SJCRH30 (cell line): ENCODE results near the gene AP3B1. TPM values are rescaled to one million over a fixed set of nuclear protein-coding genes. Genes with fewer than 3 reads are reported as not detected.

Experiments used
- DNase-seq, 2 experiments: peaks; one replicate each; pipeline ENCODE4 v3.0.0-alpha.2; 2015 to 2020
- H3K27ac ChIP-seq: fragments of 250-450 bp; sonication (Bioruptor Pico); 2 replicates; pipeline ENCODE4 v1.5.1; 2020; ENCODE audit warnings: mild to moderate bottlenecking, moderate library complexity
- H3K27me3 ChIP-seq: fragments of 250-450 bp; sonication (Bioruptor Pico); 2 replicates; pipeline ENCODE4 v1.5.1; 2020; ENCODE audit warnings: mild to moderate bottlenecking, moderate library complexity
- H3K36me3 ChIP-seq: fragments of 250-450 bp; sonication (Bioruptor Pico); 2 replicates; pipeline ENCODE4 v1.5.1; 2020; ENCODE audit warnings: mild to moderate bottlenecking, moderate library complexity
- H3K4me1 ChIP-seq: fragments of 250-450 bp; sonication (Bioruptor Pico); 2 replicates; pipeline ENCODE4 v1.5.1; 2020; ENCODE audit warnings: mild to moderate bottlenecking, moderate library complexity
- H3K4me3 ChIP-seq: fragments of 250-450 bp; sonication (Bioruptor Pico); 2 replicates; pipeline ENCODE4 v1.5.1; 2020; ENCODE audit warnings: mild to moderate bottlenecking, moderate library complexity
- H3K9me3 ChIP-seq: fragments of 250-450 bp; sonication (Bioruptor Pico); replicated peaks from 2 replicates; pipeline ENCODE4 v1.5.1; 2020; ENCODE audit warnings: mild to moderate bottlenecking, moderate library complexity
- total RNA-seq: library from RNA; depleted of rRNA; stranded (reverse); fragments of >200 nt; shearing (Covaris generic); gene quantifications from 2 replicates; pipeline ENCODE4 v1.2.3, GENCODE V29; 2014

AP3B1 gene
- total RNA-seq, 1 experiment from 2014 or later = 93.0 TPM

- no peak overlapping the region for H3K27ac ChIP-seq
- no peaks in the 10 kb centered on the region for H3K9me3 ChIP-seq
- no peaks in the 10 kb centered on the region for H3K27me3 ChIP-seq
- H3K4me1 ChIP-seq = no peaks in the 10 kb centered on the region
- no peaks in the 10 kb centered on the region for H3K36me3 ChIP-seq
- DNase-seq = no peak
- no peak overlapping the region for H3K4me3 ChIP-seq
Measured at GRCh38 chr5:77971776-77972468, 322.6 kb downstream of the AP3B1 start.

GRCh38 chr5:77970891-77971290 is 323.6 kb downstream of the AP3B1 start:
- DNase-seq = no peak
- Histone ChIP-seq H3K4me3 (no peak overlapping the region), H3K36me3 (no peaks in the 10 kb centered on the region), H3K9me3 (no peaks in the 10 kb centered on the region), H3K27me3 (no peaks in the 10 kb centered on the region), H3K4me1 (no peaks in the 10 kb centered on the region), H3K27ac (no peak overlapping the region)

- DNase-seq = no peak
- Histone ChIP-seq H3K36me3 (no peaks in the 10 kb centered on the region), H3K9me3 (no peaks in the 10 kb centered on the region), H3K27ac (no peak overlapping the region), H3K27me3 (no peaks in the 10 kb centered on the region), H3K4me1 (peaks cover 29% of the 10 kb centered on the region), H3K4me3 (no peak overlapping the region)
Measured at GRCh38 chr5:77963795-77964194, 330.7 kb downstream of the AP3B1 start.

- Histone ChIP-seq H3K9me3 (no peaks in the 10 kb centered on the region), H3K36me3 (no peaks in the 10 kb centered on the region), H3K27ac (peak overlapping the region; percentile 94), H3K27me3 (no peaks in the 10 kb centered on the region), H3K4me1 (peaks cover 34% of the 10 kb centered on the region), H3K4me3 (no peak overlapping the region)
- DNase-seq = peak; percentile 67 to 90
Measured at GRCh38 chr5:77960863-77961396, 333.6 kb downstream of the AP3B1 start.

- no peaks in the 10 kb centered on the region for H3K27me3 ChIP-seq
Measured at GRCh38 chr5:77960305-77960704, 334.2 kb downstream of the AP3B1 start.

GRCh38 chr5:77958642-77959330 is 335.7 kb downstream of the AP3B1 start:
- no peaks in the 10 kb centered on the region for H3K27me3 ChIP-seq
- peaks cover 3% of the 10 kb centered on the region; the same call in 1 of the 2 replicates for H3K9me3 ChIP-seq
- peak; percentile 78 to 84 for DNase-seq
- no peaks in the 10 kb centered on the region for H3K36me3 ChIP-seq
- peak overlapping the region; percentile 94 for H3K27ac ChIP-seq
- H3K4me1 ChIP-seq = peaks cover 34% of the 10 kb centered on the region
- H3K4me3 ChIP-seq = peak overlapping the region; percentile 49

More at GRCh38 chr5:77960305-77960704, 334.2 kb downstream of the AP3B1 start:
- DNase-seq = peak; percentile 31 to 66
- Histone ChIP-seq H3K27ac (peak overlapping the region; percentile 94), H3K4me3 (no peak overlapping the region), H3K9me3 (peaks cover 3% of the 10 kb centered on the region; the same call in 1 of the 2 replicates), H3K4me1 (peaks cover 34% of the 10 kb centered on the region), H3K36me3 (no peaks in the 10 kb centered on the region)

DNA sequence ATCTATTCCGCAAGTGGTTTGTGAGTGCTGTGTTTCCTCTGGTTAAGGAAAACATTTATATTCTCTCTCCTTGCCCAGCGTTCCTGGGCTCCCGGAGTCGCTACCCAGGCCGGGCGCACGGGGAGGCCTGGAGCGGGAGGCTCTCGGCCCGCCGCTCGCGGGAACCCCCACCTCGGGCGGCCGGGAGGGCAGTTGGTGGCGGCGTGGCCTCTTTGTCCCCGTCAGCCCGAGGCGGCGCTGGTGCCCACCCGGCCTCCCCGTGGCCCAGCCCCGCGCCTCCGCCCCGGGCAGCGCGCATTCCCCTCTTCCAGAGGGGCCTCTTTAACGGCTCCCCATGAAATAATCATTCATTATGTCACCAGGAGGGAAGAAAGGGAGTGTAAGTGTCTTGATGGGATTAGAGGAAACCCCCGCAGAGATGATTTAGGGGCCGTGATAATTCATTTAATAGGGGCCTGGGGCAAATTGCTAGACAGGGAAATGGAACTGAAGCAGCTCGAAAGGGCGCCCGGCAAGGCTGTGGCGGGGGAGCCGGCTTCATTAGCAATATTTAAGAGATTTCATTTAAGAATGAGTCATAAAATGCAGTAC is 336.5 kb downstream of the AP3B1 start:
- peak; percentile 89 to 97 for DNase-seq
- Histone ChIP-seq H3K4me3 (peak overlapping the region; percentile 49), H3K9me3 (peaks cover 3% of the 10 kb centered on the region; the same call in 1 of the 2 replicates), H3K4me1 (peaks cover 34% of the 10 kb centered on the region), H3K36me3 (no peaks in the 10 kb centered on the region), H3K27me3 (no peaks in the 10 kb centered on the region), H3K27ac (peak overlapping the region; percentile 94)

DNA sequence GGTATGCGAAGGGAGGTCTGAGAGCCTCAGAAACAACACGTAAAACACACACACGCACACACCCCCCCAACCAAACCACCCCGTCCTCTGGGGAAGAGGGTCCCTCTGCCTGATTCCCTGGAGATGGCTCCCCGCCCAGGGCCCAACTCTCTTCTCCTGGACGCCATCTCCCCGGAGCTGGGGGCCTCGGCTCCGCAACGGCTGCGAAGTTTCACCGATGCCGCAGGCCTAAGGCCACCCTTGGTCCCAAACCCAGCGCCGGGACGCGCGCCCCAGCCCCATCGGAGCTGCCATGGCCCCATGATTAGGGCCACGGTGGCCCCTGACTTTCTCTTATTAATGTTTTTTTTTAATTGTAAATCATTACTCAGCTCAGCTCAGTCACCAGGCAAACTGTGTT is 337.0 kb downstream of the AP3B1 start:
- H3K27ac ChIP-seq = peak overlapping the region; percentile 94
- peaks cover 34% of the 10 kb centered on the region for H3K4me1 ChIP-seq
- H3K36me3 ChIP-seq = no peaks in the 10 kb centered on the region
- peaks cover 3% of the 10 kb centered on the region; the same call in 1 of the 2 replicates for H3K9me3 ChIP-seq
- peak overlapping the region; percentile 49 for H3K4me3 ChIP-seq
- DNase-seq = peak in 1 of 2 experiments; percentile 18
- H3K27me3 ChIP-seq = no peaks in the 10 kb centered on the region

DNA sequence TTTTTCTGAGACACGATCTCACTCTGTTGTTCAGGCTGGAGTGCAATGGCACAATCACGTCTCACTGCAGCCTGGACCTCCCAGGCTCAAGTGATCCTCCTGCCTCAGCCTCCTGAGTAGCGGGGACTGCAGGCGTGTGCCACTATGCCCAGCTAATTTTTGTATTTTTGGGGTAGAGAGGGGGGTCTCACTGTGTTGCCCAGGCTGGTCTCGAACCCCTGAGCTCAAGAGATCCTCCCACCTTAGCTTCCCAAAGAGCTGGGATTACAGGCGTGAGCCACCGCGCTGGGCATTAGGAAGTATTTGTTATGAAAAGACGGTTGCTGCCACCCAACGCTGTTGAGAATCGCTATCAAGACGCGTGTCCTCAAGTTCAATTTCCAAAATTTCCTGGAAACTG is 337.4 kb downstream of the AP3B1 start:
- DNase-seq = no peak
- no peaks in the 10 kb centered on the region for H3K27me3 ChIP-seq
- peaks cover 34% of the 10 kb centered on the region for H3K4me1 ChIP-seq
- H3K4me3 ChIP-seq = no peak overlapping the region
- H3K27ac ChIP-seq = peak overlapping the region; percentile 94
- H3K9me3 ChIP-seq = peaks cover 3% of the 10 kb centered on the region; the same call in 1 of the 2 replicates
- H3K36me3 ChIP-seq = no peaks in the 10 kb centered on the region

GRCh38 chr5:77955577-77955976 is 338.9 kb downstream of the AP3B1 start:
- no peaks in the 10 kb centered on the region for H3K36me3 ChIP-seq
- H3K27ac ChIP-seq = no peak overlapping the region
- no peak for DNase-seq
- no peak overlapping the region for H3K4me3 ChIP-seq
- peaks cover 3% of the 10 kb centered on the region; the same call in 1 of the 2 replicates for H3K9me3 ChIP-seq
- H3K27me3 ChIP-seq = no peaks in the 10 kb centered on the region
- H3K4me1 ChIP-seq = peaks cover 23% of the 10 kb centered on the region

DNA sequence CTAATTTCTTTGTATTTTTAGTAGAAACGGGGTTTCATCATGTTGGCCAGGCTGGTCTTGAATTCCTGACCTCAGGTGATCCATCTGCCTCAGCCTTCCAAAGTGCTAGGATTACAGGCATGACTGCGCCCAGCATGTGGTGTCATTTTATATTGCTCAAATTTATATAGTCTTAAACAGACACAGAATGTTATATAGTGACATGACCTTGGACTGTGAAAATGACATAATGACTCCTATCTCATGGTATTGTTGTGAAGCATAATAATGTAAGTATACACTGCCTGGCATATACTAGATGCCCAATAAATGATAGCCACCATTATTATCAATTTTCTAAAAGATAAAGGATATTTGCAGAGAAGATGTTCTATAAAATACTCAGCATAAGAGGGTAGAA is 341.1 kb downstream of the AP3B1 start:
- H3K4me1 ChIP-seq = peaks cover 5% of the 10 kb centered on the region
- DNase-seq = no peak
- no peak overlapping the region for H3K27ac ChIP-seq
- peaks cover 3% of the 10 kb centered on the region; the same call in 1 of the 2 replicates for H3K9me3 ChIP-seq
- H3K36me3 ChIP-seq = no peaks in the 10 kb centered on the region
- no peaks in the 10 kb centered on the region for H3K27me3 ChIP-seq
- H3K4me3 ChIP-seq = no peak overlapping the region

GRCh38 chr5:77952636-77953212 is 341.8 kb downstream of the AP3B1 start:
- peak in 1 of 2 experiments; percentile 9 for DNase-seq
- no peak overlapping the region for H3K27ac ChIP-seq
- no peak overlapping the region for H3K4me3 ChIP-seq
- no peaks in the 10 kb centered on the region for H3K27me3 ChIP-seq
- H3K4me1 ChIP-seq = peaks cover 4% of the 10 kb centered on the region
- no peaks in the 10 kb centered on the region for H3K36me3 ChIP-seq
- H3K9me3 ChIP-seq = peaks cover 3% of the 10 kb centered on the region; the same call in 1 of the 2 replicates
